Activated B cell treated with CpG ODN at 0.5 μM for 24 hours (primary cell): ENCODE measurements around the gene SIRT7. TPM values are rescaled to one million over a fixed set of nuclear protein-coding genes. Genes with fewer than 3 reads are reported as not detected.

Source experiments
- ATAC-seq: fragments of 200-7000 bp; cut with Tn5 transposase; one replicate; pipeline ENCODE4 v1.10.0; 2021; ENCODE audit warnings: low read depth, mild to moderate bottlenecking, moderate library complexity
- CTCF ChIA-PET: fragments of 350-600 bp; sonication (Branson Sonifier 250); formaldehyde crosslinking; loops from one replicate; lab custom pipeline; 2021; ENCODE audit warnings: antibody characterized with exemption; lab: Charles Lee
- POLR2A ChIA-PET: fragments of 350-600 bp; sonication (Branson Sonifier 250); formaldehyde crosslinking; loops from one replicate; lab custom pipeline; 2021; ENCODE audit warnings: antibody characterized with exemption; lab: Charles Lee
- DNase-seq: peaks from one replicate; pipeline ENCODE4 v3.0.0; 2022
- H3K27ac Mint-ChIP-seq: one replicate; pipeline ENCODE4 v1.8.0; 2020; ENCODE audit warnings: mixed read lengths
- H3K27me3 Mint-ChIP-seq: one replicate; pipeline ENCODE4 v1.8.0; 2021; ENCODE audit warnings: mixed read lengths
- H3K36me3 Mint-ChIP-seq: one replicate; pipeline ENCODE4 v1.8.0; 2021; ENCODE audit warnings: low read depth, mixed read lengths
- H3K4me1 Mint-ChIP-seq: one replicate; pipeline ENCODE4 v1.8.0; 2021; ENCODE audit warnings: mixed read lengths
- H3K4me3 Mint-ChIP-seq: one replicate; pipeline ENCODE4 v1.8.0; 2020; ENCODE audit warnings: mild to moderate bottlenecking, mixed read lengths
- H3K9me3 Mint-ChIP-seq: one replicate; pipeline ENCODE4 v1.8.0; 2020; ENCODE audit warnings: mixed read lengths
- intact Hi-C: fragments of 100-400 bp; cut with micrococcal nuclease; formaldehyde crosslinking; loops from one replicate; pipeline ENCODE4 v1.15.1; 2024
- total RNA-seq: library from RNA; stranded (reverse); gene quantifications from 2 replicates; pipeline ENCODE4 v1.2.3, GENCODE V29; 2022
- TF ChIP-seq, protein P1 (sequence below): fragments of 200-600 bp; IDR thresholded peaks from one replicate; pipeline ENCODE4 v1.8.0; 2022; ENCODE audit warnings: antibody characterized with exemption, mild to moderate bottlenecking

SIRT7 gene
- total RNA-seq, 1 donor from 2014 or later: 66.4 TPM

DNA sequence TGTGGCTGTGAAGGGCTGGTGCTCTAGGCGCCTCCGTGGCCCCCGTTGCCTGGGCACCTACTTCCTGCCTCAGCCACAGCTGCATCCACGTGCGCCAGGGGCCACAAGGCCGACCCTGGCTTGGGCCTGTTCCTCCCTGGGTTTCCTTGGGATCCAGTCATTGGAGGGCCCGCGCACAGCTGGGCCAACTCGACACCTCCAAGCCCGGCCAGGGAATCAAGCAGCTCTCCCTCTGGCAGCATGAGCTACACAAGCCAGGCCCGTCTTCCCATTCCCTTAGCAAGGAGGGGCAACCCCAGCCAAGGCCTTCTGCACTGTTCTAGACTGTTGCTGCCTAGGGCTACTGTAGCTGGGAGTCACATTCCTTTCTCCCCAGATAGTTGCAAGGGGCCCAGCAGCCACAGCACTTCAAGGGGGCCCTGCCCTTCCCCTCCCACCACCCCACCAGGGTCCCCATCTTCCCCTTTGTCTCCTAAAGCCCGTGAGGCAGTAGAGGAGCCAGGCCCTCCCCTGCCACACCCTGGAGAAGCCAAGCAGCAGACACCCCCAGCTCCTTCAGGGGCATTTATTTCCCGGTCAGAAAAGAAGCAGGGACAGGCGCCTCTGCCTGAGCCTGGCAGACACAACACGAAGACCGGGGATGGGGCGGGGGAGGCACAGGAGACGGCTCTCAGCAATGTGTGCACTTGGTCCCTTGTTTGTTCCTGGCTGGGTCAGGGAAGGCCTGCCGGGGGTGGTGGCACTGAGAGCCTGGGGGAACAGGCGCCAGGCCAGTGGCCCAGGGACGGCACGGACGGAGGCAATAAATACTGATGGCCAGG is 50.6 kb downstream of the SIRT7 start:
- DNase-seq: no peak
- H3K9me3 Mint-ChIP-seq: no peaks in the 10 kb centered on the region
- TF ChIP-seq, protein P1, sequence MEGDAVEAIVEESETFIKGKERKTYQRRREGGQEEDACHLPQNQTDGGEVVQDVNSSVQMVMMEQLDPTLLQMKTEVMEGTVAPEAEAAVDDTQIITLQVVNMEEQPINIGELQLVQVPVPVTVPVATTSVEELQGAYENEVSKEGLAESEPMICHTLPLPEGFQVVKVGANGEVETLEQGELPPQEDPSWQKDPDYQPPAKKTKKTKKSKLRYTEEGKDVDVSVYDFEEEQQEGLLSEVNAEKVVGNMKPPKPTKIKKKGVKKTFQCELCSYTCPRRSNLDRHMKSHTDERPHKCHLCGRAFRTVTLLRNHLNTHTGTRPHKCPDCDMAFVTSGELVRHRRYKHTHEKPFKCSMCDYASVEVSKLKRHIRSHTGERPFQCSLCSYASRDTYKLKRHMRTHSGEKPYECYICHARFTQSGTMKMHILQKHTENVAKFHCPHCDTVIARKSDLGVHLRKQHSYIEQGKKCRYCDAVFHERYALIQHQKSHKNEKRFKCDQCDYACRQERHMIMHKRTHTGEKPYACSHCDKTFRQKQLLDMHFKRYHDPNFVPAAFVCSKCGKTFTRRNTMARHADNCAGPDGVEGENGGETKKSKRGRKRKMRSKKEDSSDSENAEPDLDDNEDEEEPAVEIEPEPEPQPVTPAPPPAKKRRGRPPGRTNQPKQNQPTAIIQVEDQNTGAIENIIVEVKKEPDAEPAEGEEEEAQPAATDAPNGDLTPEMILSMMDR: no peak
- no peak overlapping the region for H3K4me3 Mint-ChIP-seq
- no peaks in the 10 kb centered on the region for H3K27me3 Mint-ChIP-seq
- H3K27ac Mint-ChIP-seq: peak overlapping the region; percentile 18
- peaks cover 30% of the 10 kb centered on the region for H3K4me1 Mint-ChIP-seq
- POLR2A ChIA-PET: interaction anchor here (0.6 kb wide), 2 partner anchors 29 to 156 kb away, joined by 4 to 6 read pairs; no protein-coding TSS in a partner anchor
- intact Hi-C loops: loop anchor here (10.0 kb wide), 1 partner anchor 353 kb away; the partner anchor contains the start of gene ACTG1
- no peak for ATAC-seq
- H3K36me3 Mint-ChIP-seq: peaks cover 34% of the 10 kb centered on the region
- CTCF ChIA-PET: interaction anchor here (1.2 kb wide), 1 partner anchor 92 kb away, joined by 3 read pairs; no protein-coding TSS in a partner anchor

DNA sequence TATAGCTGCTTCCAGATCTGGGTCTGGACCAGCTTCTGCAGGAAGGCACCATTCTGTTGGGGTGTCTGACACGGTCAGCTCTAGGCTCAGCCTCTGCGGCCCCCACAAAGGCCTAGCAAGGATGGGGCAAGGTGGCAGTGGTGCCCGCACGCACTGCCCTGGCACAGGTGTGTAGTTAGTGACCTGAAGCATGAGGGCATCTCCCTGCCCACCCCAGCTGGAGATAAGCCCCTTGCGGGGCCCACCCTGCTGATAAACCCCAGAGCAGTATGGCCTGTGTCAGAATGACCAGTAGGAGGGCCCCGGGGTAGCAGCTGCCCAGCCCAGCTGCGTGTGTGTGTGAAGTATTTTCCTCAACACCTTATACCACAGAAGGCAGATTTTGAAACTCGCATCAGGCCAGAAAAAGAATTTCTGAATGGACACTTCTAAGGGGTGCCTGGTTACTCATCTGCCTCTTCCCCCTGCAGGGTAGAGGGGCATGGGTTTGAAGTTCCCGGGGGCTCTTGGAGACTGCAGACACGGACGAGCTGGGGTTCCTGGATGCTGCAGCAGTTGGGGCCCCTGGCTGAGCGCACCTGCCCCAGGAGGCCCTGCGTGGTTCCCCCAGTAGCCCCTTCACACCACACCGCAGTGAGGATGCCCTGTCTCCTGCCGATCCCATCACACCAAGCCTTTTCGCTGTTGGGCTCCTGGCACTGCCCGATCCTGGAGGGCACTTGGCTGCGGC is 51.4 kb downstream of the SIRT7 start:
- DNase-seq (no peak), ATAC-seq (no peak)
- peaks cover 31% of the 10 kb centered on the region for H3K4me1 Mint-ChIP-seq
- intact Hi-C loops: loop anchor here (10.0 kb wide), 1 partner anchor 352 kb away; the partner anchor contains the start of gene ACTG1
- peak overlapping the region; percentile 24 for H3K27ac Mint-ChIP-seq
- ChIA-PET POLR2A (interaction anchor here (0.6 to 1.4 kb wide), 5 partner anchors 26 to 155 kb away, joined by 3 to 6 read pairs (median 4); no protein-coding TSS in a partner anchor), CTCF (interaction anchor here (1.2 kb wide), 1 partner anchor 93 kb away, joined by 3 read pairs; no protein-coding TSS in a partner anchor)
- TF ChIP-seq, protein P1: no peak
- H3K9me3 Mint-ChIP-seq: no peaks in the 10 kb centered on the region
- peaks cover 34% of the 10 kb centered on the region for H3K36me3 Mint-ChIP-seq
- no peak overlapping the region for H3K4me3 Mint-ChIP-seq
- no peaks in the 10 kb centered on the region for H3K27me3 Mint-ChIP-seq

DNA sequence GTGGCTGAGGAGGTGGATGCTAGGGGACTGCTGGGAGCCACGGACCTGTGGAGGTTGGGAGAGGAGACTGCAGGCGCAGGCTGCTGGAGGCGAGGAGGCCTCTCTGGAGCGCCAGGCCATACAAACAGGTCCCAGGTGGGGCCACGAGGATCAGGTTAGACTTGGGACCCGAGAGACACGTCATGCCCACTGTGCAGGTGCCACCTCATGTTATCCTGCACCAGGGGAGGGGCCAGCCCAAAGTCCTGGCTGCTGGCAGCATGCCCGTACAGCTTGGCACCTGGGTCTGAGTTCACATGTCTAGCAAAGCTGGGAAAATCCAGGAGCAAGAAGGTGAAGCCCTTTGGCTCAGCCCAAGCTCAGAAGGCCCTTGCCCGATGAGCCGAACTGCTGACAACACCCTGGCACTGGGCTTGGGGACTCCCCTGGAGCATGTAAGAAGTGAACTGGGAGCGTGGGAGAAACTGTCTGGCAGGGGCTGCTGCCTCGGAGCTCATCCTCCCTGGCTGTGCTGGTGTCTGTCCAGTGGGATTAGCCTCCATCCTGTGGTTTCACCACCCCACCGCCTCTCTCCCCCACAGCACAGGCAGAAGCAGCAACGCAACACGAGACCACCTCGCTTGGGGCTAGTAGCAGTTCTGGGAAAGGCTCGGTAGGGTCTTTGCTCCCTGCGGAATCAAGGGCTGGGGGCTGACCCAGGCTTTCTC is 52.1 kb downstream of the SIRT7 start:
- H3K9me3 Mint-ChIP-seq: no peaks in the 10 kb centered on the region
- peaks cover 36% of the 10 kb centered on the region for H3K36me3 Mint-ChIP-seq
- H3K4me3 Mint-ChIP-seq: no peak overlapping the region
- H3K4me1 Mint-ChIP-seq: peaks cover 34% of the 10 kb centered on the region
- intact Hi-C loops: loop anchor here (10.0 kb wide), 1 partner anchor 351 kb away; the partner anchor contains the start of gene ACTG1
- peak overlapping the region; percentile 24 for H3K27ac Mint-ChIP-seq
- TF ChIP-seq, protein P1: no peak
- ChIA-PET CTCF (interaction anchor here (1.2 kb wide), 1 partner anchor 93 kb away, joined by 3 read pairs; no protein-coding TSS in a partner anchor), POLR2A (interaction anchor here (0.6 to 1.4 kb wide), 3 partner anchors 27 to 154 kb away, joined by 3 to 4 read pairs (median 3); no protein-coding TSS in a partner anchor)
- ATAC-seq (no peak), DNase-seq (no peak)
- H3K27me3 Mint-ChIP-seq: no peaks in the 10 kb centered on the region

DNA sequence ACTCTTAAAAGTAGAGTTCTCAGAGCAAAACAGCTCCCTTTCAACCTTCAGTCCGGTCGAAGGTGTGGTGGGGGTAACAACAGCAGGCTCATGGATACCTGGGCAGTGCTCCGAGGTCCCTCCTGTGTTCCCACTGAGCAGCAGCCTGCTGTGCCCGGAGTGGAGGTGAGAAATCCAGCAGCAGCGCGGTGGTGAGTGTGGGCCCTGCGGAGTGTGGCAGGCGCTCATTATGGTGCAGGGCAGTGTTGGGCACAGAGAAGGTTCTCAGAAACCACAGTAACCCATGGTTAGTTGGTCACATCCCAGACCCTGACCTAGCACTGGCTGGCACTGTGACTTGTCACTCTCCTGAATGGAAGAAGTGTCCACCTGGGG is 52.6 kb downstream of the SIRT7 start:
- Mint-ChIP-seq H3K9me3 (no peaks in the 10 kb centered on the region), H3K4me3 (no peak overlapping the region), H3K4me1 (peaks cover 37% of the 10 kb centered on the region), H3K27ac (no peak overlapping the region), H3K27me3 (no peaks in the 10 kb centered on the region), H3K36me3 (peaks cover 40% of the 10 kb centered on the region)
- intact Hi-C loops: loop anchor here (10.0 kb wide), 1 partner anchor 351 kb away; the partner anchor contains the start of gene ACTG1
- TF ChIP-seq, protein P1: no peak
- ATAC-seq (no peak), DNase-seq (no peak)
- POLR2A ChIA-PET: interaction anchor here (0.5 to 1.4 kb wide), 2 partner anchors 27 to 109 kb away, joined by 4 to 9 read pairs; no protein-coding TSS in a partner anchor
- CTCF ChIA-PET: no interaction called here
